GM06990 (cell line): ENCODE measurements around the gene ZNF732.
A peak's percentile ranks its signal among the peaks of the same experiment; 100 is the strongest.

ENCODE experiments used
- DNase-seq: peaks from one replicate; pipeline ENCODE4 v3.0.0-alpha.2; 2011; ENCODE audit not compliant: insufficient read length; ENCODE audit errors: extremely low read depth
- H3K27me3 ChIP-seq: replicated peaks from 2 replicates; pipeline ENCODE4 v1.6.0; 2011; ENCODE audit warnings: low read length; ENCODE audit not compliant: control insufficient read depth, insufficient read depth
- H3K36me3 ChIP-seq: 2 replicates; pipeline ENCODE4 v1.5.1; 2011; ENCODE audit warnings: low read length; ENCODE audit not compliant: control insufficient read depth, insufficient read depth
- H3K4me3 ChIP-seq: replicated peaks from 2 replicates; pipeline ENCODE4 v1.5.1; 2011; ENCODE audit warnings: low read depth, mild to moderate bottlenecking, control low read depth, low read length
- TF ChIP-seq, protein P1 (sequence below): IDR thresholded peaks from 2 replicates; pipeline ENCODE4 v1.5.1; 2011; ENCODE audit warnings: low read length, control low read depth, mild to moderate bottlenecking, inconsistent platforms; ENCODE audit not compliant: insufficient read depth, poor library complexity, severe bottlenecking

ZNF732 gene

DNA sequence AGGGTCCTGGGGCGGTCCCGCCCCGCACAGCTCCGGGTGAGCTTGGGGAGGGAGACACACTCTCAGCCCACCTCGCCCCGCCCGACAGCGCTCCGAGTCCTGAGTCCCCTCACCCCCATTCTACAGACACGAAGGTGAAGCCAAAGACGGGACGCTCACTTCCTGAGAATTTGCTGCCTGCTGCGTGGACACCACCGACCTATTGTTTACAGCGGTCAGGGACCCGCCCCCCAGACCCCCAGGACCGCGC lies 31.5 kb upstream of the ZNF732 start:
- H3K27me3 ChIP-seq, result no peaks in the 10 kb centered on the region
- DNase-seq, result no peak
- peak overlapping the region; percentile 72 for H3K4me3 ChIP-seq
- TF ChIP-seq, protein P1, sequence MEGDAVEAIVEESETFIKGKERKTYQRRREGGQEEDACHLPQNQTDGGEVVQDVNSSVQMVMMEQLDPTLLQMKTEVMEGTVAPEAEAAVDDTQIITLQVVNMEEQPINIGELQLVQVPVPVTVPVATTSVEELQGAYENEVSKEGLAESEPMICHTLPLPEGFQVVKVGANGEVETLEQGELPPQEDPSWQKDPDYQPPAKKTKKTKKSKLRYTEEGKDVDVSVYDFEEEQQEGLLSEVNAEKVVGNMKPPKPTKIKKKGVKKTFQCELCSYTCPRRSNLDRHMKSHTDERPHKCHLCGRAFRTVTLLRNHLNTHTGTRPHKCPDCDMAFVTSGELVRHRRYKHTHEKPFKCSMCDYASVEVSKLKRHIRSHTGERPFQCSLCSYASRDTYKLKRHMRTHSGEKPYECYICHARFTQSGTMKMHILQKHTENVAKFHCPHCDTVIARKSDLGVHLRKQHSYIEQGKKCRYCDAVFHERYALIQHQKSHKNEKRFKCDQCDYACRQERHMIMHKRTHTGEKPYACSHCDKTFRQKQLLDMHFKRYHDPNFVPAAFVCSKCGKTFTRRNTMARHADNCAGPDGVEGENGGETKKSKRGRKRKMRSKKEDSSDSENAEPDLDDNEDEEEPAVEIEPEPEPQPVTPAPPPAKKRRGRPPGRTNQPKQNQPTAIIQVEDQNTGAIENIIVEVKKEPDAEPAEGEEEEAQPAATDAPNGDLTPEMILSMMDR, result no peak
- H3K36me3 ChIP-seq, result no peaks in the 10 kb centered on the region; the same call in none of the 2 replicates

DNA sequence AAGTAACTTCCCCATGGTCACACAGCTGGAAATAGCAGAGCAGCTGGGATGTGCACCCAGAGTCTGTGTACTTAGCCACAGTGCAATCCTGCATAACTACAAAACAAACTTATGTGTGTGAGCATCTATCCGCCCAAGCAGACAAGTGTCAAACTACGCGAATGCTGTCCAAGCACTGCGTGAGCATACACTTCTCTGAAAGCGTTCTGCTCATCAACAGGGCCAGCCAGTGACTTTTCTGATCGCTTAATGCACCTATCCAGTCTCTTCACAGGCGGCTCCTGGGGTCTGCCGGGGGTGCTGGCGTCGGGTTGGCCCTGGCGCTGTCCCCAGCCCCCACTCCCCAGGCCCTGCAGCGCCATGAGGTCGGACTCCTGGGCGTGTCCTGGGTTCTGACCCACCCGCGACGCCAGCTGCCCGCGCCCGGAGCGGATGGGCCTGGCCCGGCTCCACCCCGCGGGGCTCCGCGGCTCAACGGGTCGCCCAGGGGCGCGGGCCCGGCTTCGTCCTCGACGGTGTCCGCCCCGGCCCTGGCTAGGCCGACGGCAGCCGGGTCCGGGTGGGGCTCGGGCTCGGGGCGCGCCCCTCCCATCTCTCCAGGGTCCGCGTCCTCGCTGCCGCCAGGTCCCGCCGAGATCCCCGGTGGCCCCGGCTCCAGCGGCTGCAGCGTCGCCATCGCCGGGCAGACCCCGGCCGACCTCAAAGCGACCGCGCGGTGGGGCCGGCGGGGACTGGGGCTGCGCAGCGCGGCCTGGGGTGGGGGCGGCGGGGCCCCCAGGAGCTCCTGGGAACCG lies 31.0 kb upstream of the ZNF732 start:
- no peaks in the 10 kb centered on the region; the same call in none of the 2 replicates for H3K36me3 ChIP-seq
- peak overlapping the region; percentile 72 for H3K4me3 ChIP-seq
- DNase-seq, result peak; percentile 14
- no peaks in the 10 kb centered on the region for H3K27me3 ChIP-seq
- TF ChIP-seq, protein P1, result no peak

DNA sequence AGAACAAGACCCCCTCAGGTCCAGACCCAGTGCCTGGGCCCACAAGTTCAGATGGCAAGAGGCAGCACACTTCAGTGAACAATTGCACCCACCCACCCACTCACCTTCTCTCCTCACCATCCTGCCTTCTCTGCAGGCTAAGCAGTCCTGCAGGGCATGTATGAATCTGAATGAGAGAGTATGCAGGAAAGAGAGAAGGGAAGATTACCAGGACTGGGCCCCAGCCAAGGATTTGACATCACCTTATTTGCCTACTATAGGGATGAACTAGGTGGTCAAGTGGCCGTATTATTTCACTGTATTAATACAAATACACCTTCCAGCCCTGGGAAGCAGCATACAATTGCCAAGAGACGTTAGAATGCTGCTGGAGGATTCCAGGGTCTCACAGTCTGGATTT lies 30.2 kb upstream of the ZNF732 start:
- Histone ChIP-seq H3K4me3 (no peak overlapping the region), H3K27me3 (no peaks in the 10 kb centered on the region), H3K36me3 (no peaks in the 10 kb centered on the region; the same call in none of the 2 replicates)
- no peak for DNase-seq
- TF ChIP-seq, protein P1, result no peak

DNA sequence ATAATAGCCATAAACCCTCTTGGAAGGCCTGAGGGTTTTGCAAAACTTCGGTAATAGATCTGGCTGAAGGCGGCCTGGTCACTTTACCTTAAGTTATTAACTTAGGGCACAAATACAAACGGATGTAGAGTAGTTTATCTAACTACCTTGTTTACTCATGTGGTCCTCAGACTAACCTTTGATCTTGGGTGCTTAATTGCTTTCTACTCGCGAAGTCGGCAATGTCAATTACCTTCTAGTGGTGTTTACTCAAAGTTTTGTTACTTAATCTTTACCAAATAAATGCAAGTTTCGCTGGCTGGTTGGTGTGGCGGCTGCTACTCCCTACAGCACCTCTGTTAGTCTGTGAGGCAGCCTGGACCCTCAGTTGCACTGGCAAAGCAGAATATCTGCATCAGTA lies 23.5 kb upstream of the ZNF732 start:
- Histone ChIP-seq H3K27me3 (no peaks in the 10 kb centered on the region), H3K4me3 (no peak overlapping the region), H3K36me3 (no peaks in the 10 kb centered on the region)
- DNase-seq, result no peak
- TF ChIP-seq, protein P1, result no peak

DNA sequence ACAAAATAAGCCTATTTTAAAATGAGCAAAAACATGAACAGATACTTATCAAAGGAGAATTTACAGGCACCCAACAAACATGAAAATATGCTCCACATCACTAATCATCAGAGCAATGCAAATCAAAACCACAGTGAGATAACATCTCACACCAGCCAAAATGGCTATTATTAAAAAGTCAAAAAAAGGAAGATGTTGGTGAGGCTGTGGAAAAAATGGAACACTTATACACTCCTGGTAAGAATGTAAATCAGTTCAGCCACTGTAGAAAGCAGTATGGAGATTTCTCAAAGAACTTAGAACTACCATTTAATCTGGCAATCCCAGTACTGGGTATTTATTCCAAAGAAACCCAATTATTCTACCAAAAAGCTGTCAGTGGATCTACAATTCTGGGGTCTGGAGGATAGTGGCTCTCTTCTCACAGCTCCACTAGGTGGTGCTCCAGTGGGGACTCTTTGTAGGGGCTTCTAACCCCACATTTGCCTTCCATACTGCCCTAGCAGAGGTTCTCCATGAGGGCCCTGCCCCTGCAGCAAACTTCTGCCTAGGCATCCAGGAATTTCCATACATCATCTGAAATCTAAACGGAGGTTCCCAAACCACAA lies 9.1 kb upstream of the ZNF732 start:
- H3K36me3 ChIP-seq, result no peaks in the 10 kb centered on the region
- DNase-seq, result no peak
- TF ChIP-seq, protein P1, result no peak
- no peaks in the 10 kb centered on the region for H3K27me3 ChIP-seq
- no peak overlapping the region for H3K4me3 ChIP-seq

DNA sequence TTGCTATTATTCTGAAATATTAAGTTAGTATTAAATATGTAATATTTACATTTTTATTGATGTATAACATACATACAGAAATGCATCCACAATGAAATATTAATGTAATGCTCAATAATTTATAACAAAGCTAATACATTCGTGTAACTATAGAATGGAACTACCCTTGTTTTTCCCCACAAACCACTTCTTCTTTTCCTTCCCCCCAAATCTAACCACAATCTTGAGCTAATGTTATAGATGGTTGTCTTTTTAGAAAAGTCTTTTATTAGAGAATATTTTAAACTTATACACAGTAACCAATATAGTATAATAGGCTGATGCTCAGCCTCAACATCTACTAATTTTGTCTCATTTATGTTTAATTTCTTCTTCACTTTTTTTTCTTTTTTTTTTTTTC lies 4.5 kb upstream of the ZNF732 start:
- Histone ChIP-seq H3K4me3 (no peak overlapping the region), H3K27me3 (no peaks in the 10 kb centered on the region), H3K36me3 (no peaks in the 10 kb centered on the region)
- TF ChIP-seq, protein P1, result no peak
- no peak for DNase-seq
